DOHH2 (cell line): ENCODE data around the gene CLEC9A.

Experiments
- H3F3A ChIP-seq: fragments of 200-600 bp; sonication (generic), shearing (Covaris generic); 2 replicates; pipeline ENCODE4 v1.6.0; 2016; ENCODE audit warnings: antibody characterized with exemption, mild to moderate bottlenecking; ENCODE audit not compliant: control insufficient read depth, insufficient read depth
- H3K27ac ChIP-seq: fragments of 200-600 bp; sonication (generic); 2 replicates; pipeline ENCODE4 v1.5.1; 2014; ENCODE audit warnings: low read depth, mild to moderate bottlenecking, low read length, moderate library complexity
- H3K27me3 ChIP-seq: fragments of 200-600 bp; sonication (generic); 2 replicates; pipeline ENCODE4 v1.6.1; 2014; ENCODE audit warnings: mild to moderate bottlenecking, low read length, mixed read lengths; ENCODE audit not compliant: control insufficient read depth
- H3K36me3 ChIP-seq: fragments of 200-600 bp; sonication (generic); 2 replicates; pipeline ENCODE4 v1.6.1; 2014; ENCODE audit warnings: mild to moderate bottlenecking, low read length, moderate library complexity, mixed read lengths; ENCODE audit not compliant: control insufficient read depth
- H3K4me1 ChIP-seq: fragments of 200-600 bp; sonication (generic); 2 replicates; pipeline ENCODE4 v1.6.1; 2014; ENCODE audit warnings: mild to moderate bottlenecking, low read length, mixed read lengths; ENCODE audit not compliant: control insufficient read depth
- H3K4me2 ChIP-seq: fragments of 200-600 bp; sonication (generic); 2 replicates; pipeline ENCODE4 v1.6.0; 2014; ENCODE audit warnings: mild to moderate bottlenecking, low read length, moderate library complexity
- H3K4me3 ChIP-seq: fragments of 200-600 bp; sonication (generic); 2 replicates; pipeline ENCODE4 v1.5.1; 2014; ENCODE audit warnings: mild to moderate bottlenecking, low read length, mixed read lengths
- H3K79me2 ChIP-seq: fragments of 200-600 bp; sonication (generic); 2 replicates; pipeline ENCODE4 v1.6.1; 2014; ENCODE audit warnings: mild to moderate bottlenecking, low read length, mixed read lengths; ENCODE audit not compliant: control insufficient read depth
- H3K9me2 ChIP-seq: fragments of 200-600 bp; sonication (generic); replicated peaks from 2 replicates; pipeline ENCODE4 v1.6.1; 2014; ENCODE audit warnings: mild to moderate bottlenecking, low read length, mixed read lengths; ENCODE audit not compliant: control insufficient read depth
- H3K9me3 ChIP-seq: fragments of 200-600 bp; sonication (generic); 2 replicates; pipeline ENCODE4 v1.6.1; 2014; ENCODE audit warnings: antibody characterized with exemption, low read length, mixed read lengths; ENCODE audit not compliant: control insufficient read depth, insufficient read depth
- H4K20me1 ChIP-seq: fragments of 200-600 bp; sonication (generic); 2 replicates; pipeline ENCODE4 v1.6.0; 2014; ENCODE audit warnings: low read depth, mild to moderate bottlenecking, antibody characterized with exemption, low read length, moderate library complexity; ENCODE audit not compliant: control insufficient read depth, insufficient read depth
- EZH2phosphoT487 ChIP-seq: fragments of 200-600 bp; sonication (generic); IDR thresholded peaks from 2 replicates; pipeline ENCODE4 v1.6.1; 2017; ENCODE audit warnings: borderline replicate concordance, mild to moderate bottlenecking, antibody characterized with exemption, low read length, moderate library complexity, mixed read lengths
- TF ChIP-seq, protein P1 (sequence below): fragments of 200-600 bp; sonication (generic); IDR thresholded peaks from one replicate; pipeline ENCODE4 v1.5.1; 2014; ENCODE audit warnings: antibody characterized with exemption, mild to moderate bottlenecking, low read depth, low read length; ENCODE audit not compliant: poor library complexity, severe bottlenecking

The CLEC9A gene

DNA sequence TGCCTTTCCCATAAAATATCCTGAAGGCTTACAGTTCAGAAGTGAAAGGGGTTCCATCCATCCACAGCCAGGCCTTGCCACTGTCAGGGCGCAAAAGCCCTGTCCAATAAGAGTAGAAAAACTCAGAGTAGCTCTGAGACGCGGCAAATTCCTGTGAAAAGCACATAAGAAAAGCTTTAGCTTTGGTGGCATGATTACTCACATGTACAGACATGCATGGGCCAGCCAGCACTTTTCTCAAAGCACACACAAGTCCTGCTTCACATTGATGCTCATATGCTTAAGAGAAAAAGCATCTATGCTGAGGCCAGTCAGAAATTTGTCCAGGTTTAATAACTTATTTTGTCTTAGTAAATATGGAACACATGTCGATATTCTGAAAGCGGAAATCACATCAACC is 42.8 kb downstream of the CLEC9A start:
- Histone ChIP-seq H3K36me3 (no peaks in the 10 kb centered on the region), H3K27me3 (peaks cover 13% of the 10 kb centered on the region), H3K4me1 (peaks cover 4% of the 10 kb centered on the region; the same call in 1 of the 2 replicates), H3K79me2 (no peaks in the 10 kb centered on the region), H3K27ac (no peak overlapping the region), H3F3A (no peaks in the 10 kb centered on the region), H3K4me3 (no peak overlapping the region), H3K9me2 (no peaks in the 10 kb centered on the region), H4K20me1 (no peaks in the 10 kb centered on the region), H3K4me2 (no peak overlapping the region), H3K9me3 (no peaks in the 10 kb centered on the region)
- no peak for TF ChIP-seq EZH2phosphoT487
- TF ChIP-seq, protein P1, sequence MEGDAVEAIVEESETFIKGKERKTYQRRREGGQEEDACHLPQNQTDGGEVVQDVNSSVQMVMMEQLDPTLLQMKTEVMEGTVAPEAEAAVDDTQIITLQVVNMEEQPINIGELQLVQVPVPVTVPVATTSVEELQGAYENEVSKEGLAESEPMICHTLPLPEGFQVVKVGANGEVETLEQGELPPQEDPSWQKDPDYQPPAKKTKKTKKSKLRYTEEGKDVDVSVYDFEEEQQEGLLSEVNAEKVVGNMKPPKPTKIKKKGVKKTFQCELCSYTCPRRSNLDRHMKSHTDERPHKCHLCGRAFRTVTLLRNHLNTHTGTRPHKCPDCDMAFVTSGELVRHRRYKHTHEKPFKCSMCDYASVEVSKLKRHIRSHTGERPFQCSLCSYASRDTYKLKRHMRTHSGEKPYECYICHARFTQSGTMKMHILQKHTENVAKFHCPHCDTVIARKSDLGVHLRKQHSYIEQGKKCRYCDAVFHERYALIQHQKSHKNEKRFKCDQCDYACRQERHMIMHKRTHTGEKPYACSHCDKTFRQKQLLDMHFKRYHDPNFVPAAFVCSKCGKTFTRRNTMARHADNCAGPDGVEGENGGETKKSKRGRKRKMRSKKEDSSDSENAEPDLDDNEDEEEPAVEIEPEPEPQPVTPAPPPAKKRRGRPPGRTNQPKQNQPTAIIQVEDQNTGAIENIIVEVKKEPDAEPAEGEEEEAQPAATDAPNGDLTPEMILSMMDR = no peak

- H3K27ac ChIP-seq = no peak overlapping the region
- H3K79me2 ChIP-seq = no peaks in the 10 kb centered on the region
- no peak overlapping the region for H3K4me2 ChIP-seq
- peaks cover 2% of the 10 kb centered on the region; the same call in 1 of the 2 replicates for H3K4me1 ChIP-seq
- no peaks in the 10 kb centered on the region for H4K20me1 ChIP-seq
- no peaks in the 10 kb centered on the region for H3K36me3 ChIP-seq
- H3K4me3 ChIP-seq = no peak overlapping the region
- H3K27me3 ChIP-seq = peaks cover 7% of the 10 kb centered on the region; the same call in 1 of the 2 replicates
- no peaks in the 10 kb centered on the region for H3K9me3 ChIP-seq
- H3F3A ChIP-seq = no peaks in the 10 kb centered on the region
- no peaks in the 10 kb centered on the region for H3K9me2 ChIP-seq
- TF ChIP-seq EZH2phosphoT487 = no peak
- TF ChIP-seq, protein P1 = no peak
Observed at GRCh38 chr12:10075451-10075850, 45.0 kb downstream of the CLEC9A start.

GRCh38 chr12:10082117-10082874 is 51.8 kb downstream of the CLEC9A start:
- TF ChIP-seq, protein P1 = no peak
- TF ChIP-seq EZH2phosphoT487 = no peak

More at GRCh38 chr12:10082117-10082874, 51.8 kb downstream of the CLEC9A start:
- H3K27ac ChIP-seq = no peak overlapping the region
- no peaks in the 10 kb centered on the region for H3K79me2 ChIP-seq
- H4K20me1 ChIP-seq = no peaks in the 10 kb centered on the region
- H3K4me2 ChIP-seq = no peak overlapping the region
- H3K4me3 ChIP-seq = no peak overlapping the region
- H3K9me2 ChIP-seq = no peaks in the 10 kb centered on the region
- H3K9me3 ChIP-seq = no peaks in the 10 kb centered on the region
- H3K27me3 ChIP-seq = 0 out of 2 replicates have a peak, but pooled peaks cover 5% of the 10 kb centered on the region
- no peaks in the 10 kb centered on the region for H3K4me1 ChIP-seq
- no peaks in the 10 kb centered on the region for H3K36me3 ChIP-seq
- H3F3A ChIP-seq = no peaks in the 10 kb centered on the region
